ENCODE results near the gene UQCC5. TPM values are rescaled to one million over a fixed set of nuclear protein-coding genes. Genes with fewer than 3 reads are reported as not detected.

Gene UQCC5
- polyA plus RNA-seq, 2 of the 4 experiments (the other 2 are of a cell fraction) = 11.7 to 63.3 TPM

- TF ChIP-seq HMGXB4 (CRISPR knock-in tag; IDR thresholded peaks at IDR 0.05; ENCODE audit: borderline replicate concordance) (no peak), MAZ (IDR thresholded peaks at IDR 0.05; ENCODE audit: borderline replicate concordance, low read depth, low read length) (no peak), NFE2L2 (conservative IDR thresholded peaks at IDR 0.05; ENCODE audit: low read length) (no peak), HDAC2 (IDR thresholded peaks at IDR 0.05) (no peak), HES2 (IDR thresholded peaks at IDR 0.05) (no peak), NPAS2 (CRISPR knock-in tag; IDR thresholded peaks at IDR 0.05; ENCODE audit: borderline replicate concordance) (no peak), TP53 (CRISPR knock-in tag; IDR thresholded peaks at IDR 0.05) (no peak), FOSL2 (IDR thresholded peaks at IDR 0.05) (no peak), FOSL2 (CRISPR knock-in tag; IDR thresholded peaks at IDR 0.05) (no peak), RAD21 (conservative IDR thresholded peaks at IDR 0.05 in 1 of 2, IDR thresholded peaks at IDR 0.05 in 1 of 2) (no peak), EHMT2 (IDR thresholded peaks at IDR 0.05; ENCODE audit: low read depth) (no peak), EP300 (IDR thresholded peaks at IDR 0.05) (no peak)
Measured at GRCh38 chr3:52490035-52490938, 46.1 kb upstream of the UQCC5 start (continued).

GRCh38 chr3:52490939-52491526 is 45.4 kb upstream of the UQCC5 start:
- no peak overlapping the region for H3K4me2 ChIP-seq
- ChIA-PET POLR2A (no interaction called here), CTCF (interaction anchor here (0.7 to 2.7 kb wide), 4 partner anchors 13 to 79 kb away, joined by 3 to 14 read pairs (median 4); no protein-coding TSS in a partner anchor)
- no peak overlapping the region for H3K4me3 ChIP-seq
- H3K4me1 ChIP-seq = no peaks in the 10 kb centered on the region
- DNase-seq (ENCODE audit: low read depth in 1 of 2, low spot score in 1 of 2) = no peak
- H3K9me3 ChIP-seq = no peaks in the 10 kb centered on the region
- H3K27ac ChIP-seq = no peak overlapping the region
- TF ChIP-seq RNF2 (IDR thresholded peaks at IDR 0.05; ENCODE audit: borderline replicate concordance, low read depth) (no peak), EP300 (IDR thresholded peaks at IDR 0.05) (no peak), TFCP2L1 (CRISPR knock-in tag; IDR thresholded peaks at IDR 0.05) (no peak), ZFP36 (IDR thresholded peaks at IDR 0.05; ENCODE audit: borderline replicate concordance, partially characterized antibody) (no peak), E2F6 (IDR thresholded peaks at IDR 0.05; ENCODE audit: borderline replicate concordance, low read depth) (no peak), HEYL (CRISPR knock-in tag; IDR thresholded peaks at IDR 0.05) (no peak), CBX8 (IDR thresholded peaks at IDR 0.05) (no peak), FOSL2 (IDR thresholded peaks at IDR 0.05) (no peak), FOSL2 (CRISPR knock-in tag; IDR thresholded peaks at IDR 0.05) (no peak), RARB (CRISPR knock-in tag; IDR thresholded peaks at IDR 0.05) (no peak), ZC3H11A (IDR thresholded peaks at IDR 0.05) (no peak), GATA3 (IDR thresholded peaks at IDR 0.05; ENCODE audit: borderline replicate concordance) (no peak), SMC3 (IDR thresholded peaks at IDR 0.05) (no peak), MAFK (IDR thresholded peaks at IDR 0.05; ENCODE audit: partially characterized antibody) (no peak)
- no peak for ATAC-seq
- WGBS (ENCODE audit: missing lambda C conversion rate) = 87% methylated on average over 15 of the region's 23 CpGs
- FAIRE-seq = no peak
